Astrocyte of the spinal cord (primary cell): ENCODE data around the gene TTC24.

Experiments
- DNase-seq: peaks from one replicate; pipeline ENCODE4 v3.0.0; 2011; ENCODE audit warnings: low read depth, low spot score
- H3K4me3 ChIP-seq: 2 replicates; pipeline ENCODE4 v1.5.1; 2011; ENCODE audit warnings: low read depth, mild to moderate bottlenecking, low read length, moderate library complexity
- in situ Hi-C: cut with HindIII; loops from 2 replicates; pipeline ENCODE4 v1.10.0; 2017; ENCODE audit warnings: low sequenced_read_pairs
- TF ChIP-seq, protein P1 (sequence below): IDR thresholded peaks from 2 replicates; pipeline ENCODE4 v1.5.1; 2012; ENCODE audit warnings: low read depth, mild to moderate bottlenecking, low read length, inconsistent platforms

The TTC24 gene

DNA sequence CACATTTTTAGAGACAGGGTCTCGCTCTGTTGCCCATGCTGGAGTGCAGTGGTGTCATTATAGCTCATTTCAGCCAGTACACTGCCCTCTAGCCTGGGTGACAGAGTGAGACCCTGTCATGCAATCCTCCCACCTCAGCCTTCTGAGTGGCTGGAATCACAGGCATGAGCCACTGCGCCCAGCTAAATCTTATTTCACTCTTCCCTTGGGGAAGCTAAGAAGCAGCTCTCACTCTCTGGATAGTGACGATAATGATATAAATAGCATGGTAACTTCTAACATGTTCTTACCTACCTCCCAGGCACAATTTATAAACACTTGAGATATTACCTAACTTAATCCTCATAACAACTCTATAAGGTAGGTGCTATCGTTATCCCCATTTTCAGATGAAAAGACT lies 32.1 kb upstream of the TTC24 start:
- no peak for DNase-seq
- TF ChIP-seq, protein P1, sequence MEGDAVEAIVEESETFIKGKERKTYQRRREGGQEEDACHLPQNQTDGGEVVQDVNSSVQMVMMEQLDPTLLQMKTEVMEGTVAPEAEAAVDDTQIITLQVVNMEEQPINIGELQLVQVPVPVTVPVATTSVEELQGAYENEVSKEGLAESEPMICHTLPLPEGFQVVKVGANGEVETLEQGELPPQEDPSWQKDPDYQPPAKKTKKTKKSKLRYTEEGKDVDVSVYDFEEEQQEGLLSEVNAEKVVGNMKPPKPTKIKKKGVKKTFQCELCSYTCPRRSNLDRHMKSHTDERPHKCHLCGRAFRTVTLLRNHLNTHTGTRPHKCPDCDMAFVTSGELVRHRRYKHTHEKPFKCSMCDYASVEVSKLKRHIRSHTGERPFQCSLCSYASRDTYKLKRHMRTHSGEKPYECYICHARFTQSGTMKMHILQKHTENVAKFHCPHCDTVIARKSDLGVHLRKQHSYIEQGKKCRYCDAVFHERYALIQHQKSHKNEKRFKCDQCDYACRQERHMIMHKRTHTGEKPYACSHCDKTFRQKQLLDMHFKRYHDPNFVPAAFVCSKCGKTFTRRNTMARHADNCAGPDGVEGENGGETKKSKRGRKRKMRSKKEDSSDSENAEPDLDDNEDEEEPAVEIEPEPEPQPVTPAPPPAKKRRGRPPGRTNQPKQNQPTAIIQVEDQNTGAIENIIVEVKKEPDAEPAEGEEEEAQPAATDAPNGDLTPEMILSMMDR = no peak
- in situ Hi-C loops = no loop called here
- H3K4me3 ChIP-seq = no peak overlapping the region

DNA sequence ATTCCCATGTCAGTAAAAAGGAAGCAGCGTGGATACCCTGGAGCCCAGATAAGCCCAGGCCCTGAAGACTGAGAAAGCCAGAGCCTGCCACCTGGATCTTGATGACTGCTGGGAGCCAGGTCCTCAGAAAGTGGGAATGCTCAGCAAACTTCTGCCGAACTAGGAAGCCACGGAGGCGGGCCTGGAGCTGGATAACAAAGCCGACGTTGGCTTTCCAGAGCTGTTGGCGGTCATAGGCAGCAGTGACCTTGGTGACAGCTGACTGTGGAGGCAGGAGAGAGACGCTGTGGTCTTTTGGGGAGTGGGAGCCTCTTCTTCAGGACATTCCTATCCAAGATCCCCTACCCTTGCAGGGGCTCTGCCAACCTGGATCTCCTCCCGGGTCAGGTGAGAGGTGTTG lies 31.5 kb upstream of the TTC24 start:
- TF ChIP-seq, protein P1 = no peak
- DNase-seq = no peak
- in situ Hi-C loops = no loop called here
- H3K4me3 ChIP-seq = no peak overlapping the region

DNA sequence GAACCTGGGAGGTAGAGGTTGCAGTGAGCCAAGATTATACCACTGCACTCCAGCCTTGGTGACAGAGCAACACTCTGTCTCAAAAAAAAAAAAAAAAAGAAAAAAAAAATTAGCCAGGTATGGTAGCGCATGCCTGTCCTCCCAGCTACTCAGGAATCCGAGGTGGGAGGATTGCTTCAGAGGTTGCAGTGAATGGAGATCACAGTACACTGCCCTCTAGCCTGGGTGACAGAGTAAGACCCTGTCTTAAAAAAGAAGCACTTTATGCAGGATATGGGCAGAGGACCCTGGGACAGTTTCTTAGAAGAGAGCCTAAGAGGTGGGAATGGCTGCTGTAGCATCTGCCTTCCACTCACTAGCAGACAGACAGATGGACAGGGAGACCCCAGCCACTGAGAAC lies 30.1 kb upstream of the TTC24 start:
- TF ChIP-seq, protein P1 = no peak
- in situ Hi-C loops = no loop called here
- no peak for DNase-seq
- no peak overlapping the region for H3K4me3 ChIP-seq

DNA sequence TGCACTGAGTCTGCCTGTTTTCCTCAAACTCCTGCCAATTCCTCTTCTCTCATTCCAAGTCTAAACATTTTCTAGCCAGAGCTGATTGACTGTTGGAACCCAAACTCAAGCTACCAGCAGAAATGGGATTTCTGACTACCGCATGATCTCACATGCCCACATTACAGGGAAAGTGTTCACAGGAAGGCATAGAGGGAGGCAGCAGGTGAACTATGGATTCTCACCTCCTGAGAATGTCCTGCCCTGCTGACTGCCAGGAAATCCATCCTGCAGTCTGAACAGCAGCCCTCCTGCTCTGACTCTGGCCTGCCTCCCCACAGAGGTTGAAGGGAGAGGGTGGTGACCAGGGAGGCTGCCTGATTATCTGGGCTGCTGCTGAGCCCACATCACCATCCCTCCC lies 29.7 kb upstream of the TTC24 start:
- TF ChIP-seq, protein P1 = no peak
- H3K4me3 ChIP-seq = no peak overlapping the region
- no peak for DNase-seq
- in situ Hi-C loops = no loop called here

DNA sequence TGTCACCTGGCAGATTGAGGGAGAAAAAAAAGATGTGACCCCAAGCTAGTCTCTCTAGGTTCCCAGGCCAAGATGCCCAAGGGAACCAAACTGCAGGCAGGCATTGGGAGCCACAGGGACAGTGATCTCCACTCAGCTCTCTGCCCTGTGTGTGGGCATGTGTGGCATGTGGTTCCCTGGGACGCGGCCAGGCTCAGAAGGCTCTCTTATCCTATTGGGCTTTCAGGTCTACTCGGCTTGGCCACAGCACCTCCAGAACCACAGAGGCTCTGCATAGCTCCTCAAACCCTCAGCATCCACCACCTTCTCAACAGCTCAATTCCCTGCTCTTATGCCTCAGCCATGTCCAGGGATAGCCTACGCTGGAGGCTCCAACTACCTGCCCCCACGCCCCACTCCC lies 29.2 kb upstream of the TTC24 start:
- TF ChIP-seq, protein P1 = no peak
- DNase-seq = no peak
- H3K4me3 ChIP-seq = no peak overlapping the region
- in situ Hi-C loops = no loop called here

DNA sequence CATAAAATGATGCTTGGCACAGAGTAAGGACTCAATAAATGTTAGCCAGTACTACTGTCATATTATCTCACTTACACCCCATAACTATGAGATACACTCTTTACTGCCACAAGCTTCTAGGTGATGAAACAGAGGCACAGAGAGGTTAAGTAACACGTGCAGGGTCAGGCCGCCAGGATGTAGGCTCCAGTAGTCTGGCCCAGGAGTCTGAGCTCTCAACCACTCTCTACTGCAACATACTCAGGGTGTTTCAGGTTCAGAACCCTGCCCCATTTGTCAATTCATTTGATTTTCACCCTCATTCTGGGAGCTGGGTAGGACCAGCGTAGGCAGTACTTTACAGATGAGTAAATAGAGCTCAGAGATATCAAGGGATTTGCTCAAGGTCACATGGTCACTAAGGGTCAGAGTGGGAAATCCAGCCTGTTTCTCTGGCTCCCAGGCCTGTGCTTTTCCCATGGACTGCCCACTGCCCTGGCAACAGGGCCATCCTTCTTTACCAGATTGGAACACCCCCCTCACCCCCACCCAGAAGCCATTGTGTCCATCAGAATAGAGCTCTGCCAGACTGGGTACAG lies 28.4 kb upstream of the TTC24 start:
- TF ChIP-seq, protein P1 = no peak
- H3K4me3 ChIP-seq = no peak overlapping the region
- in situ Hi-C loops = no loop called here
- no peak for DNase-seq

DNA sequence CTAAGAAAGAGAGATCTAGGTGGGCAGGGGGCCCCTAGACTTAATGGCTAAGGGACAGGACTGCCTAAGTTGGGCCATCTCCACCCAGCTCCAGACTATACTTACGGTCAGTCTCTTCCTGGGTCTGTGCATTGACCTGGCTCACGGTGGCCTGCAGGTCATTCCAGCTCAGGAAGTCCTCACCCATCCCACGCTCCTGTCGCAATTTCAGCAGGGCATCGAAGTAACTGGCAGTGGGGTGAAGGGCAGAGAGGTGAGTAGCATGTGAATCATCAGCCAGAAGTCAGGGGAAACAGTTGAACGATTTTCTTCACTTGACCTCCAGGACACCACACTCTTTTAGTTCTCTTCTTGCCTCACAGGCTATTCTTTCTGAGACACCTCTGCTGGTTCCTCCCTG lies 27.7 kb upstream of the TTC24 start:
- TF ChIP-seq, protein P1 = no peak
- in situ Hi-C loops = no loop called here
- no peak overlapping the region for H3K4me3 ChIP-seq
- no peak for DNase-seq
